Trophoblast cell (in vitro differentiated cells and primary cell): ENCODE results near the gene MFAP2.
A peak's percentile ranks its signal among the peaks of the same experiment; 100 is the strongest.

Experiments used
- DNase-seq, 2 donors: peaks; one replicate each; pipeline ENCODE4 v3.0.0-alpha.2; 2016
- H2AFZ ChIP-seq: 2 replicates; pipeline ENCODE4 v1.6.1; 2013; ENCODE audit warnings: low read length, moderate library complexity, mild to moderate bottlenecking; ENCODE audit not compliant: insufficient read depth, poor library complexity
- H2AK5ac ChIP-seq: 2 replicates; pipeline ENCODE4 v1.6.1; 2013; ENCODE audit warnings: mild to moderate bottlenecking, low read length
- H2BK120ac ChIP-seq: 2 replicates; pipeline ENCODE4 v1.6.1; 2013; ENCODE audit warnings: low read length, mild to moderate bottlenecking, moderate library complexity; ENCODE audit not compliant: insufficient read depth, poor library complexity
- H2BK12ac ChIP-seq: 2 replicates; pipeline ENCODE4 v1.6.1; 2013; ENCODE audit warnings: mild to moderate bottlenecking, low read length, moderate library complexity
- H2BK5ac ChIP-seq: 2 replicates; pipeline ENCODE4 v1.6.1; 2013; ENCODE audit warnings: low read length, low read depth, moderate library complexity, mild to moderate bottlenecking; ENCODE audit not compliant: poor library complexity
- H3K14ac ChIP-seq: 2 replicates; pipeline ENCODE4 v1.6.1; 2013; ENCODE audit warnings: mild to moderate bottlenecking, low read length
- H3K18ac ChIP-seq: 2 replicates; pipeline ENCODE4 v1.6.1; 2013; ENCODE audit warnings: mild to moderate bottlenecking, low read length
- H3K23ac ChIP-seq: 2 replicates; pipeline ENCODE4 v1.6.1; 2013; ENCODE audit warnings: low read length
- H3K27ac ChIP-seq: 2 replicates; pipeline ENCODE4 v1.5.1; 2013; ENCODE audit warnings: low read depth, mild to moderate bottlenecking, inconsistent platforms, low read length, moderate library complexity
- H3K27me3 ChIP-seq: 2 replicates; pipeline ENCODE4 v1.6.1; 2013; ENCODE audit warnings: inconsistent platforms, mild to moderate bottlenecking, low read length, moderate library complexity; ENCODE audit not compliant: insufficient read depth
- H3K36me3 ChIP-seq, 2 experiments: 1 replicate in 1 of 2; 2 replicates in 1 of 2; pipeline ENCODE4 v1.6.1; 2013; ENCODE audit warnings: low read length in 2 of 2, mild to moderate bottlenecking in 2 of 2, moderate library complexity in 1 of 2; ENCODE audit not compliant: insufficient read depth in 2 of 2, control insufficient read depth in 1 of 2
- H3K4ac ChIP-seq: 2 replicates; pipeline ENCODE4 v1.6.1; 2013; ENCODE audit warnings: low read depth, mild to moderate bottlenecking, low read length, moderate library complexity
- H3K4me1 ChIP-seq, 2 experiments: 1 replicate in 1 of 2; 2 replicates in 1 of 2; pipeline ENCODE4 v1.6.1; 2013; ENCODE audit warnings: low read length in 2 of 2, mild to moderate bottlenecking in 2 of 2, moderate library complexity in 1 of 2; ENCODE audit not compliant: insufficient read depth in 2 of 2, control insufficient read depth in 1 of 2
- H3K4me2 ChIP-seq: 2 replicates; pipeline ENCODE4 v1.6.1; 2013; ENCODE audit warnings: inconsistent platforms, mild to moderate bottlenecking, low read length, moderate library complexity
- H3K4me3 ChIP-seq: 2 replicates; pipeline ENCODE4 v1.5.1; 2013; ENCODE audit warnings: mild to moderate bottlenecking, low read depth, low read length, inconsistent platforms
- H3K79me1 ChIP-seq: one replicate; pipeline ENCODE4 v1.6.1; 2013; ENCODE audit warnings: low read length
- H3K79me2 ChIP-seq: 2 replicates; pipeline ENCODE4 v1.6.1; 2013; ENCODE audit warnings: low read length, mild to moderate bottlenecking; ENCODE audit not compliant: control insufficient read depth, insufficient read depth, poor library complexity
- H3K9ac ChIP-seq: 2 replicates; pipeline ENCODE4 v1.6.1; 2013; ENCODE audit warnings: mild to moderate bottlenecking, low read length
- H3K9me3 ChIP-seq: 2 replicates; pipeline ENCODE4 v1.6.1; 2013; ENCODE audit warnings: low read depth, mild to moderate bottlenecking, control low read depth, inconsistent platforms, low read length; ENCODE audit not compliant: insufficient read depth
- H4K12ac ChIP-seq: 2 replicates; pipeline ENCODE4 v1.6.1; 2013; ENCODE audit warnings: low read depth, mild to moderate bottlenecking, low read length, moderate library complexity
- H4K8ac ChIP-seq: 2 replicates; pipeline ENCODE4 v1.6.1; 2013; ENCODE audit warnings: low read depth, mild to moderate bottlenecking, low read length, moderate library complexity
- H4K91ac ChIP-seq: one replicate; pipeline ENCODE4 v1.6.1; 2013; ENCODE audit warnings: low read depth, mild to moderate bottlenecking, low read length, moderate library complexity
- whole genome bisulfite sequencing: extraction: QIAGEN DNeasy Blood & Tissue Kit; methylation state at CpG from one replicate; pipeline ENCODE4 v1.1.7; 2013; ENCODE audit warnings: missing lambda C conversion rate; ENCODE audit not compliant: insufficient read length, insufficient coverage; ENCODE audit errors: extremely low coverage; 5-methylcytosine and 5-hydroxymethylcytosine counted together

The MFAP2 gene

GRCh38 chr1:16981269-16981849 lies 939 bp upstream of the MFAP2 start:
- H3K4me3 ChIP-seq: no peak overlapping the region
- H2BK120ac ChIP-seq: peak overlapping the region; percentile 4
- H3K36me3 ChIP-seq: peaks cover 22 to 25% of the 10 kb centered on the region in 2 experiments
- H3K9me3 ChIP-seq: no peaks in the 10 kb centered on the region
- H4K91ac ChIP-seq: peak overlapping the region; percentile 58
- no peak overlapping the region for H3K4ac ChIP-seq
- no CpG with 5 or more reads among the region's 10 CpGs for WGBS
- no peak overlapping the region for H3K4me2 ChIP-seq
- peak overlapping the region; percentile 27 for H2AFZ ChIP-seq
- peak; percentile 71 to 76 for DNase-seq
- H3K27ac ChIP-seq: no peak overlapping the region
- peaks cover 22% of the 10 kb centered on the region for H3K79me1 ChIP-seq
- no peak overlapping the region for H4K12ac ChIP-seq
- no peak overlapping the region for H3K18ac ChIP-seq
- peaks cover 15 to 31% of the 10 kb centered on the region in 2 experiments for H3K4me1 ChIP-seq
- peak overlapping the region; percentile 27 for H2BK12ac ChIP-seq
- no peak overlapping the region for H2AK5ac ChIP-seq
- H3K23ac ChIP-seq: no peak overlapping the region
- H3K14ac ChIP-seq: peak overlapping the region; percentile 12
- H3K27me3 ChIP-seq: no peaks in the 10 kb centered on the region
- H3K9ac ChIP-seq: no peak overlapping the region
- H3K79me2 ChIP-seq: peaks cover 6% of the 10 kb centered on the region
- no peak overlapping the region for H4K8ac ChIP-seq
- no peak overlapping the region for H2BK5ac ChIP-seq

GRCh38 chr1:16979475-16980327 lies 719 bp downstream of the MFAP2 start:
- H4K91ac ChIP-seq: peak overlapping the region; percentile 64
- peak overlapping the region; percentile 2 for H2BK5ac ChIP-seq
- peak overlapping the region; percentile 70 for H2BK120ac ChIP-seq
- peak overlapping the region; percentile 68 for H3K4me2 ChIP-seq
- H2AFZ ChIP-seq: no peak overlapping the region
- peak overlapping the region; percentile 82 for H4K8ac ChIP-seq
- H3K4me3 ChIP-seq: peak overlapping the region; percentile 82
- H3K23ac ChIP-seq: no peak overlapping the region
- peak overlapping the region; percentile 67 for H3K9ac ChIP-seq
- no peaks in the 10 kb centered on the region for H3K27me3 ChIP-seq
- H3K79me2 ChIP-seq: peaks cover 6% of the 10 kb centered on the region
- H2BK12ac ChIP-seq: peak overlapping the region; percentile 16
- peaks cover 13 to 28% of the 10 kb centered on the region in 2 experiments for H3K4me1 ChIP-seq
- peak in 1 of 2 donors; percentile 32 for DNase-seq
- H3K27ac ChIP-seq: no peak overlapping the region
- H3K4ac ChIP-seq: peak overlapping the region; percentile 41
- peaks cover 29 to 30% of the 10 kb centered on the region in 2 experiments for H3K36me3 ChIP-seq
- H4K12ac ChIP-seq: peak overlapping the region; percentile 78
- H3K9me3 ChIP-seq: no peaks in the 10 kb centered on the region
- H3K18ac ChIP-seq: peak overlapping the region; percentile 88
- WGBS: no CpG with 5 or more reads among the region's 44 CpGs
- H3K14ac ChIP-seq: peak overlapping the region; percentile 91
- H2AK5ac ChIP-seq: peak overlapping the region; percentile 83
- peaks cover 22% of the 10 kb centered on the region for H3K79me1 ChIP-seq

GRCh38 chr1:16978567-16979474 lies 1.6 kb downstream of the MFAP2 start:
- peaks cover 6% of the 10 kb centered on the region for H3K79me2 ChIP-seq
- DNase-seq: peak in 1 of 2 donors; percentile 3
- H3K79me1 ChIP-seq: peaks cover 19% of the 10 kb centered on the region
- no peak overlapping the region for H4K8ac ChIP-seq
- H3K27ac ChIP-seq: no peak overlapping the region
- H3K36me3 ChIP-seq: peaks cover 29 to 30% of the 10 kb centered on the region in 2 experiments
- H4K91ac ChIP-seq: peak overlapping the region; percentile 64
- peak overlapping the region; percentile 82 for H3K4me3 ChIP-seq
- H3K4me2 ChIP-seq: peak overlapping the region; percentile 68
- H3K18ac ChIP-seq: peak overlapping the region; percentile 4
- peak overlapping the region; percentile 64 for H4K12ac ChIP-seq
- peak overlapping the region; percentile 91 for H3K14ac ChIP-seq
- H2BK5ac ChIP-seq: no peak overlapping the region
- H3K23ac ChIP-seq: no peak overlapping the region
- no CpG with 5 or more reads among the region's 20 CpGs for WGBS
- H2AK5ac ChIP-seq: peak overlapping the region; percentile 83
- H3K4ac ChIP-seq: peak overlapping the region; percentile 41
- no peaks in the 10 kb centered on the region for H3K9me3 ChIP-seq
- no peak overlapping the region for H3K9ac ChIP-seq
- H3K27me3 ChIP-seq: no peaks in the 10 kb centered on the region
- H2BK120ac ChIP-seq: peak overlapping the region; percentile 55
- no peak overlapping the region for H2BK12ac ChIP-seq
- H2AFZ ChIP-seq: no peak overlapping the region
- peaks cover 13 to 23% of the 10 kb centered on the region in 2 experiments for H3K4me1 ChIP-seq

- no peak overlapping the region for H3K4me3 ChIP-seq
- H3K23ac ChIP-seq: no peak overlapping the region
- H2BK12ac ChIP-seq: no peak overlapping the region
- H3K27me3 ChIP-seq: no peaks in the 10 kb centered on the region
- no peak overlapping the region for H3K14ac ChIP-seq
- no peaks in the 10 kb centered on the region for H3K9me3 ChIP-seq
- no peak for DNase-seq
- H3K9ac ChIP-seq: no peak overlapping the region
- no CpG with 5 or more reads among the region's 4 CpGs for WGBS
- H2AFZ ChIP-seq: no peak overlapping the region
- peaks cover 13 to 23% of the 10 kb centered on the region in 2 experiments for H3K4me1 ChIP-seq
- no peak overlapping the region for H4K8ac ChIP-seq
- H3K4me2 ChIP-seq: no peak overlapping the region
- H2AK5ac ChIP-seq: no peak overlapping the region
- no peak overlapping the region for H4K91ac ChIP-seq
- no peak overlapping the region for H2BK120ac ChIP-seq
- H3K27ac ChIP-seq: no peak overlapping the region
- H4K12ac ChIP-seq: no peak overlapping the region
- H3K18ac ChIP-seq: peak overlapping the region; percentile 4
- no peak overlapping the region for H3K4ac ChIP-seq
- H3K79me1 ChIP-seq: peaks cover 19% of the 10 kb centered on the region
- H3K36me3 ChIP-seq: peaks cover 33 to 34% of the 10 kb centered on the region in 2 experiments
- H2BK5ac ChIP-seq: no peak overlapping the region
- peaks cover 6% of the 10 kb centered on the region for H3K79me2 ChIP-seq
Measured at GRCh38 chr1:16978139-16978538, 2.3 kb downstream of the MFAP2 start.
